H1 (cell line): ENCODE measurements around the gene TGM2. TPM values are rescaled to one million over a fixed set of nuclear protein-coding genes. Genes with fewer than 3 reads are reported as not detected.

ENCODE experiments used
- GTF2F1 ChIP-seq: IDR thresholded peaks from 2 replicates; pipeline ENCODE4 v1.6.1; 2012; ENCODE audit warnings: low read depth, low read length, improper control_type of control experiment, borderline replicate concordance
- polyA plus RNA-seq, 7 experiments: library from polyadenylated mRNA; depleted of rRNA in 3 of 7; stranded (reverse) in 5 of 7; unstranded in 2 of 7; fragments of >200 nt in 5 of 7; fragments of 200-250 nt in 2 of 7; gene quantifications; 1 replicate in 5 of 7; 2 replicates in 1 of 7; 4 replicates in 1 of 7; pipeline versions ENCODE4 v1.2.1 to v1.2.3, GENCODE V29; 2011 to 2013; ENCODE audit warnings: missing spikeins in 2 of 7, mixed read lengths in 2 of 7
- total RNA-seq: library from RNA; stranded (reverse); fragmentation: NEBNext Ultra II Directional; extraction: Animal tissue kit (Norgen Biotek cat#: 25700); gene quantifications from 2 replicates; pipeline ENCODE4 v1.2.1, GENCODE V29; 2021

TGM2 gene
- total and polyA plus RNA-seq, 2 of the 8 experiments (the other 6 are each of a cell fraction or from before 2014, with no cell fraction given) = 0.86 to 1.0 TPM

GRCh38 chr20:38155811-38156210, 9.3 kb downstream of the TGM2 start (continued):
- no peak for TF ChIP-seq GTF2F1
